Measurements from ENCODE around the gene CUX1. TPM values are rescaled to one million over a fixed set of nuclear protein-coding genes. Genes with fewer than 3 reads are reported as not detected.
A peak's percentile ranks its signal among the peaks of the same experiment; 100 is the strongest.
"Not testable (repeated sequence)": the region's sequence is repeated elsewhere in the genome, so short reads cannot be mapped to it uniquely, and the experiment has no call there.

Gene CUX1
- total and polyA plus RNA-seq, 7 experiments from 2014 or later, result 10.1 to 81.6 (median 42.5) TPM

DNA sequence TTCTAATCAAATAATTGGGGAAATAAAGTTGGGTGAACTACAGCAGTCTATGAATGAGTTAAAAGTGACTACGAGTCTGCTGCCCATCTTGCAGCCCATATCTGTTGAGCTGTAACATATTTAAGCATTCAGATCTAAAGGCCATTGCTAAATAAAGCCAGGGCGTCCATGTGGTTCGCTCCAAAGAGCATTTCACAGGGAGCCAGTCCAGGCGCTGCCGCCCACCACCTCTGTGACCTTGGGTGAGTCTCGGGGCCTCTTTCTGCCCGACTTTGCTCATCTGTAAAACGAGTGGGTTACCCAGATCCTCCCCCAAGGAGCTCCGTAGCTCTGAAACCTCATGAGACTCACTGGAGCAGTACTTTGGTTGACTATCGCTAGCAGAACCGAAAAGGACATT, 223.1 kb downstream of the CUX1 start:
- Mint-ChIP-seq H3K27me3 (no peaks in the 10 kb centered on the region), H3K4me3 (no peak overlapping the region), H3K36me3 (peaks cover 0 to 17% (median 10%) of the 10 kb centered on the region in 5 donors), H3K9me3 (peaks cover 0 to 3% (median 0%) of the 10 kb centered on the region in 11 donors), H3K27ac (no peak overlapping the region), H3K4me1 (peaks cover 0 to 19% (median 5%) of the 10 kb centered on the region in 7 donors)
- DNase-seq (no peak), ATAC-seq (no peak)
- Histone ChIP-seq H3K27ac (ENCODE audit: low read depth, low read length) (no peak overlapping the region), H3K9me3 (ENCODE audit: control insufficient read depth in 2 of 3, low read length in 3 of 3) (no peaks in the 10 kb centered on the region), H3K4me1 (ENCODE audit: control insufficient read depth in 2 of 2, insufficient read depth in 2 of 2, low read length in 2 of 2) (no peaks in the 10 kb centered on the region), H3K36me3 (ENCODE audit: control insufficient read depth in 2 of 3, insufficient read depth in 3 of 3, low read length in 3 of 3) (no peaks in the 10 kb centered on the region), H3K27me3 (ENCODE audit: control insufficient read depth in 2 of 2, insufficient read depth in 2 of 2, low read length in 2 of 2) (no peaks in the 10 kb centered on the region), H3K4me3 (ENCODE audit: low read length) (no peak overlapping the region)
- POLR2A ChIA-PET, result no interaction called here
- intact Hi-C loops (cut with micrococcal nuclease), result no loop called here
- CTCF ChIA-PET, result no interaction called here

DNA sequence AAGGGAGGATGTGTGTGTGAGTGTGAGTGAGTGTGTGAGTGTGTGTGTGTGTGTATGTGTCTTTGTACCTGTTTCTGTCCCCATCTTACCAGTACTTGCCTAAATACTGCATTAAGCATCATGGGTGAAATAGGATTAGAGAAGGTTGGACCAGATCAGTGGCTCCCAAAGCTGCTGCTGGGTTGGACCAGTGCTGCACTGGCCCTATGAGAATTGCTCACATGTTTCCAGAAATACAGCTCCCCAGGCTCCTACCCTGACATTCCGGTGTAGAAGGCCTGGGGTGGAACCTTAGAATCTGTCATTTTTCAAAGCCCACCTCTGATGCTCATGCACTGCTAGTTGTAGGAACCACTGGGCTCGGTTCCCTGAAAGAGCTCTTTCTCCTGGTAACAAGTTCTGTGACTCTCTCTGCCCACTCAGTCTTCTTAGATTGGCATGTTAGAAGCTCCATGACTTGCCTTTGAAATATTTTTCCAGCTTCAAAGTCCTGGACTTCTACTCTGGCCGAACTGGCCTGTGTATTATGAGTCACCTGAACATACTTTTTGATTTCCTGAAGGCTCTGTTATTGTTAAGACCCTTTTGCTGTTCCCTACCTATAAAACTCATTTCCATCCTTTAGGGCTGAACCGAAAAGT, 224.7 kb downstream of the CUX1 start:
- ATAC-seq, result no peak
- Mint-ChIP-seq H3K4me1 (peaks cover 0 to 20% (median 5%) of the 10 kb centered on the region in 7 donors), H3K27me3 (no peaks in the 10 kb centered on the region), H3K27ac (peak overlapping the region in 1 of 9 donors; percentile 30), H3K9me3 (peaks cover 0 to 4% (median 0%) of the 10 kb centered on the region in 11 donors), H3K4me3 (no peak overlapping the region), H3K36me3 (peaks cover 0 to 16% (median 13%) of the 10 kb centered on the region in 5 donors)
- Histone ChIP-seq H3K9me3 (ENCODE audit: control insufficient read depth in 2 of 3, low read length in 3 of 3) (no peaks in the 10 kb centered on the region), H3K4me3 (ENCODE audit: low read length) (no peak overlapping the region), H3K27ac (ENCODE audit: low read depth, low read length) (no peak overlapping the region), H3K4me1 (ENCODE audit: control insufficient read depth in 2 of 2, insufficient read depth in 2 of 2, low read length in 2 of 2) (no peaks in the 10 kb centered on the region), H3K27me3 (ENCODE audit: control insufficient read depth in 2 of 2, insufficient read depth in 2 of 2, low read length in 2 of 2) (no peaks in the 10 kb centered on the region), H3K36me3 (ENCODE audit: control insufficient read depth in 2 of 3, insufficient read depth in 3 of 3, low read length in 3 of 3) (no peaks in the 10 kb centered on the region)
- DNase-seq, result no peak
- ChIA-PET POLR2A (interaction anchor here (0.8 kb wide), 1 partner anchor 10 kb away, joined by 3 read pairs; no protein-coding TSS in a partner anchor), CTCF (no interaction called here)
- intact Hi-C loops (cut with micrococcal nuclease), result no loop called here

DNA sequence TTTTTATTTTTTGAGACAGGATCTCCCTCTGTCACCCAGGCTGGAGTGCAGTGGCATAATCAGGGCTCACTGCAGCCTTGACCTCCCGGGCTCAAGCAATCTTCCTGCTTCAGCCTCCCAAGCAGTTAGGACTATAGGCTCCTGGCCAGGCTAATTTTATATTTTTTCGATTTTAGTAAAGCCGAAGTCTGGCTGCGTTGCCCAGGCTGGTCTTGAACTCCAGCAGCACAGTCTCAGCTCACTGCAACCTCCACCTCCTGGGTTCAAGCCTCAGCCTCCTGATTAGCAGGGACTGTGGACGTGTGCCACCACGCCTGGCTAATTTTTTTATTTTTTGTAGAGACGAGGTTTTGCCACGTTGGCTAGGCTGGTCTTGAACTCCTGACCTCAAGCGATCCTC, 225.4 kb downstream of the CUX1 start:
- H3K27me3 Mint-ChIP-seq; H3K9me3 Mint-ChIP-seq; H3K4me1 ChIP-seq (ENCODE audit: control insufficient read depth in 2 of 2, insufficient read depth in 2 of 2, low read length in 2 of 2); DNase-seq; H3K4me3 Mint-ChIP-seq; CTCF ChIA-PET; POLR2A ChIA-PET; H3K27me3 ChIP-seq (ENCODE audit: control insufficient read depth in 2 of 2, insufficient read depth in 2 of 2, low read length in 2 of 2); H3K27ac Mint-ChIP-seq; ATAC-seq; H3K9me3 ChIP-seq (ENCODE audit: control insufficient read depth in 2 of 3, low read length in 3 of 3); H3K36me3 ChIP-seq (ENCODE audit: control insufficient read depth in 2 of 3, insufficient read depth in 3 of 3, low read length in 3 of 3); intact Hi-C loops (cut with micrococcal nuclease); H3K4me3 ChIP-seq (ENCODE audit: low read length); H3K27ac ChIP-seq (ENCODE audit: low read depth, low read length): not testable (repeated sequence)
- H3K36me3 Mint-ChIP-seq, result peaks cover 0 to 19% (median 16%) of the 10 kb centered on the region in 5 donors
- H3K4me1 Mint-ChIP-seq, result peaks cover 0 to 24% (median 5%) of the 10 kb centered on the region in 7 donors

DNA sequence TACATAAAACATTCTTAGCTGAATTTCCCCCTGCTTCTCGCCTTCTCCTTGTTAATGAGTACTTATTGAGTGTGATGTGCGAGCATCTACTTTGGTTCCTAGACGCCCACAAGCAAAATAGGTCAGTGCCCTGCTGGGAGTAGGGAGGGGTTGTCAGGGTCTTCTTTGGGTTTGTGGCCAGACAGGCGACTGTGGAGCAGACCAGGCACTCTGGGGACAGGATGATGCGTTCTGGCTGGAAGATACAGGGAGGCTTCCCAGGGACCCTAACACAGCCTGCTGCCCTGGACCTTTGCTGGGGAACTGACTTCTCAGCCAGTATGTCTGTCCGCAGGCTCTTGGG, 227.2 kb downstream of the CUX1 start:
- peaks cover 0 to 24% (median 5%) of the 10 kb centered on the region in 7 donors for H3K4me1 Mint-ChIP-seq
- Histone ChIP-seq H3K9me3 (ENCODE audit: control insufficient read depth in 2 of 3, low read length in 3 of 3) (no peaks in the 10 kb centered on the region), H3K4me1 (ENCODE audit: control insufficient read depth in 2 of 2, insufficient read depth in 2 of 2, low read length in 2 of 2) (no peaks in the 10 kb centered on the region), H3K4me3 (ENCODE audit: low read length) (no peak overlapping the region), H3K36me3 (ENCODE audit: control insufficient read depth in 2 of 3, insufficient read depth in 3 of 3, low read length in 3 of 3) (no peaks in the 10 kb centered on the region), H3K27me3 (ENCODE audit: control insufficient read depth in 2 of 2, insufficient read depth in 2 of 2, low read length in 2 of 2) (no peaks in the 10 kb centered on the region), H3K27ac (ENCODE audit: low read depth, low read length) (no peak overlapping the region)
- H3K9me3 Mint-ChIP-seq, result peaks cover 0 to 6% (median 0%) of the 10 kb centered on the region in 11 donors
- CTCF ChIA-PET, result no interaction called here
- POLR2A ChIA-PET, result interaction anchor here (0.6 kb wide), 1 partner anchor 16 kb away, joined by 3 read pairs; no protein-coding TSS in a partner anchor
- no peak for ATAC-seq
- no peak overlapping the region for H3K4me3 Mint-ChIP-seq
- peaks cover 0 to 23% (median 20%) of the 10 kb centered on the region in 5 donors for H3K36me3 Mint-ChIP-seq
- DNase-seq, result no peak
- no peak overlapping the region for H3K27ac Mint-ChIP-seq
- no peaks in the 10 kb centered on the region for H3K27me3 Mint-ChIP-seq
- intact Hi-C loops (cut with micrococcal nuclease), result no loop called here

DNA sequence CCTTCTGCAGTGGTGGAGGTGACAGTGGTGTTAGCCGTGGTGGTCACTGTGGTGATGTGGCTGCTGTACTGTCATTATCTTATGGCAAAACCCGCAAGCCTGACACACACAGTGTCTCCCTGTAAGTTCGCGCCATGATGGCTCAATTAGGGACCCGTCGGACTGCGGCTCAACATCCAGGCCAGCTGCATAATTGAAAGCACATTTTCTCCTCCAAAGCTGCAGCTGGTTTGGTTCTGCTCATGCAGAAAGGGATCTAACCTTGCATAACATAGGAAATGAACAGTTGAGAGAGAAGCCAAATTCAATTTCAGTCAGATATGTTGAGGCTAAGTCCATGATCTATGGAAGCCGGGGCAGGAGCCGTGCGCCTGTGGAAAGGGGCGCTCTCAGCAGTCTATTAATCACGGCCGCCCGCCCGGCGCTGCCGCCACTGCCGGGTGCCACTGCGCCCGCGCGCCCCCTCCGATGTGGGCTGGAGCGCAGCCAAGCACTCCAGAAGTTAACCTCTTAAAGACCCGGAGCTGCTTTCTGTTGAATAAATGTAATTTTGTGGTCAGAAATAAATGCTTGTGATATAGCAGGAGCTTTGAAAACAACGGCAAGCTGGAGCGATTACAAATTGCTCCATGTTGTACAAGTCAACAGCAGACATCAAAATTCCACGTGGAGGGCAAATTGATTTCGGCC, 227.7 kb downstream of the CUX1 start:
- DNase-seq, result no peak
- H3K9me3 ChIP-seq (ENCODE audit: control insufficient read depth in 2 of 3, low read length in 3 of 3), result no peaks in the 10 kb centered on the region
- H3K27ac ChIP-seq (ENCODE audit: low read depth, low read length), result no peak overlapping the region
- Mint-ChIP-seq H3K4me3 (no peak overlapping the region), H3K27ac (no peak overlapping the region), H3K4me1 (peaks cover 0 to 19% (median 5%) of the 10 kb centered on the region in 7 donors), H3K27me3 (no peaks in the 10 kb centered on the region), H3K36me3 (peaks cover 0 to 19% (median 16%) of the 10 kb centered on the region in 5 donors), H3K9me3 (peaks cover 0 to 3% (median 0%) of the 10 kb centered on the region in 11 donors)
- ChIA-PET CTCF (no interaction called here), POLR2A (interaction anchor here (0.6 kb wide), 1 partner anchor 16 kb away, joined by 3 read pairs; no protein-coding TSS in a partner anchor)
- peak; percentile 49 for ATAC-seq
- H3K4me1 ChIP-seq (ENCODE audit: control insufficient read depth in 2 of 2, insufficient read depth in 2 of 2, low read length in 2 of 2), result no peaks in the 10 kb centered on the region
- intact Hi-C loops (cut with micrococcal nuclease), result no loop called here
- no peak overlapping the region for H3K4me3 ChIP-seq (ENCODE audit: low read length)
- no peaks in the 10 kb centered on the region for H3K27me3 ChIP-seq (ENCODE audit: control insufficient read depth in 2 of 2, insufficient read depth in 2 of 2, low read length in 2 of 2)
- H3K36me3 ChIP-seq (ENCODE audit: control insufficient read depth in 2 of 3, insufficient read depth in 3 of 3, low read length in 3 of 3), result no peaks in the 10 kb centered on the region

DNA sequence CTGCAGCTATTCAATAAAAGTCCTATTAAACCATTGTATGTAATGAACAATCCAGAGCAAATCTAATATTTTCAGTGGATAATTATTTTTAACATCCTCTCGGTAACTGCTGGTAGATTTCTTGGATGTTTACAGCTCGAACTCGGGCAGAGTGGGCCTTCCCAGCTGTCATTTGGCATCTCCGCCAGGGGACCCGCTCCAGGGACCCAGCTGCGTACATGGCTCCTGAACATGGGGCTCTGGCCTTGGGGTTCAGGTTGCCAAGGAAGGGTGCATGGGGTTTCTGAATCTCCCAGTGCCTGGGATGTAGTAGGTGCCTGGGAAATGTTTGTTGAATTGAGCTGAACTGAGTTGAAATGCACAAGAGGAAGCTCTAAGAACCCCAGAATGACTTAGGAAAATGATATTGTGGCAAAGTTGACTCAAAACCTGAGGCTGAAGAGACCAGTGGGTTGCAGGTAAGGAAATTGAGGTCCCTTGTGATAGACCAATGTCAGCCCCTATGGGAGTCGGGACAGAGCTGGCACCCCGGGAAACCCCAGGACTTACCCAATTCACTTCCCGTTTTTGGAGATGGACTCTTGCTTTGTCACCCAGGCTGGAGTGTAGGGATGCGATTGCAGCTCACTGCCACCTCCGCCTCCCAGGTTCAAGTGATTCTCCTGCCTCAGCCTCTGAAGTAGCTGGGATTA, 228.4 kb downstream of the CUX1 start:
- Histone ChIP-seq H3K36me3 (ENCODE audit: control insufficient read depth in 2 of 3, insufficient read depth in 3 of 3, low read length in 3 of 3) (no peaks in the 10 kb centered on the region), H3K9me3 (ENCODE audit: control insufficient read depth in 2 of 3, low read length in 3 of 3) (no peaks in the 10 kb centered on the region), H3K4me3 (ENCODE audit: low read length) (no peak overlapping the region), H3K27me3 (ENCODE audit: control insufficient read depth in 2 of 2, insufficient read depth in 2 of 2, low read length in 2 of 2) (no peaks in the 10 kb centered on the region), H3K4me1 (ENCODE audit: control insufficient read depth in 2 of 2, insufficient read depth in 2 of 2, low read length in 2 of 2) (no peaks in the 10 kb centered on the region), H3K27ac (ENCODE audit: low read depth, low read length) (no peak overlapping the region)
- DNase-seq, result no peak
- no peaks in the 10 kb centered on the region for H3K27me3 Mint-ChIP-seq
- no peak overlapping the region for H3K4me3 Mint-ChIP-seq
- CTCF ChIA-PET, result interaction anchor here (1.0 kb wide), 1 partner anchor 9 kb away, joined by 3 read pairs; no protein-coding TSS in a partner anchor
- POLR2A ChIA-PET, result no interaction called here
- intact Hi-C loops (cut with micrococcal nuclease), result no loop called here
- peaks cover 0 to 3% (median 0%) of the 10 kb centered on the region in 11 donors for H3K9me3 Mint-ChIP-seq
- ATAC-seq, result peak; percentile 66
- H3K27ac Mint-ChIP-seq, result no peak overlapping the region
- H3K4me1 Mint-ChIP-seq, result peaks cover 0 to 21% (median 5%) of the 10 kb centered on the region in 7 donors
- peaks cover 0 to 21% (median 15%) of the 10 kb centered on the region in 5 donors for H3K36me3 Mint-ChIP-seq
